ENCODE data around the gene TBC1D8.

- no peak for TF ChIP-seq ZNF8 (CRISPR knock-in tag; IDR thresholded peaks at IDR 0.05)
- no peak for TF ChIP-seq RARB (CRISPR knock-in tag; IDR thresholded peaks at IDR 0.05)
- TF ChIP-seq PATZ1 (CRISPR knock-in tag; IDR thresholded peaks at IDR 0.05; ENCODE audit: borderline replicate concordance) = no peak
- no peak for TF ChIP-seq TCF4 (CRISPR knock-in tag; IDR thresholded peaks at IDR 0.05; ENCODE audit: borderline replicate concordance)
- TF ChIP-seq ISL1 (CRISPR knock-in tag; IDR thresholded peaks at IDR 0.05) = no peak
- TF ChIP-seq CREB5 (CRISPR knock-in tag; IDR thresholded peaks at IDR 0.05; ENCODE audit: low read depth) = no peak
- TF ChIP-seq ESRRG (CRISPR knock-in tag; IDR thresholded peaks at IDR 0.05) = no peak
- no peak for TF ChIP-seq CSRNP3 (CRISPR knock-in tag; IDR thresholded peaks at IDR 0.05)
- TF ChIP-seq ZNF70 (CRISPR knock-in tag; IDR thresholded peaks at IDR 0.05) = no peak
These were observed 39.0 kb downstream of the TBC1D8 start for GRCh38 chr2:101111917-101112771.

All from SK-N-SH treated with all-trans-retinoic acid at 6 μM for 48 hours (cell line).